Fibroblast of mammary gland (primary cell): ENCODE data around the gene CLCN1.

Experiments used
- DNase-seq: peaks from one replicate; pipeline ENCODE4 v3.0.0-alpha.2; 2010; ENCODE audit warnings: low read depth
- H3K4me3 ChIP-seq: 2 replicates; pipeline ENCODE4 v1.5.1; 2011; ENCODE audit warnings: low read depth, mild to moderate bottlenecking, low read length, moderate library complexity; ENCODE audit not compliant: control insufficient read depth
- CTCF ChIP-seq: conservative IDR thresholded peaks from 2 replicates; pipeline ENCODE4 v1.5.1; 2011; ENCODE audit warnings: low read depth, low read length, inconsistent platforms; ENCODE audit not compliant: control insufficient read depth, insufficient read depth

CLCN1 gene

GRCh38 chr7:143292876-143293275 lies 23.0 kb upstream of the CLCN1 start:
- TF ChIP-seq CTCF, result no peak
- no peak overlapping the region for H3K4me3 ChIP-seq
- DNase-seq, result no peak

GRCh38 chr7:143295870-143296269 lies 20.0 kb upstream of the CLCN1 start:
- no peak overlapping the region for H3K4me3 ChIP-seq
- TF ChIP-seq CTCF, result no peak
- peak; percentile 29 for DNase-seq

GRCh38 chr7:143296686-143297085 lies 19.2 kb upstream of the CLCN1 start:
- H3K4me3 ChIP-seq, result no peak overlapping the region
- no peak for TF ChIP-seq CTCF
- DNase-seq, result no peak

GRCh38 chr7:143299346-143299745 lies 16.6 kb upstream of the CLCN1 start:
- no peak for TF ChIP-seq CTCF
- H3K4me3 ChIP-seq, result no peak overlapping the region
- peak; percentile 49 for DNase-seq

GRCh38 chr7:143299840-143300239 lies 16.1 kb upstream of the CLCN1 start:
- H3K4me3 ChIP-seq, result no peak overlapping the region
- TF ChIP-seq CTCF, result peak; percentile 55
- DNase-seq, result peak; percentile 12

- H3K4me3 ChIP-seq, result no peak overlapping the region
- TF ChIP-seq CTCF, result no peak
- no peak for DNase-seq
Measured at GRCh38 chr7:143300959-143301935, 14.7 kb upstream of the CLCN1 start.
